ENCODE measurements around the gene TNIK. TPM values are rescaled to one million over a fixed set of nuclear protein-coding genes. Genes with fewer than 3 reads are reported as not detected.

Gene TNIK
- total and polyA plus RNA-seq, 8 donors = 2.1 to 40.2 (median 10.1) TPM

DNA sequence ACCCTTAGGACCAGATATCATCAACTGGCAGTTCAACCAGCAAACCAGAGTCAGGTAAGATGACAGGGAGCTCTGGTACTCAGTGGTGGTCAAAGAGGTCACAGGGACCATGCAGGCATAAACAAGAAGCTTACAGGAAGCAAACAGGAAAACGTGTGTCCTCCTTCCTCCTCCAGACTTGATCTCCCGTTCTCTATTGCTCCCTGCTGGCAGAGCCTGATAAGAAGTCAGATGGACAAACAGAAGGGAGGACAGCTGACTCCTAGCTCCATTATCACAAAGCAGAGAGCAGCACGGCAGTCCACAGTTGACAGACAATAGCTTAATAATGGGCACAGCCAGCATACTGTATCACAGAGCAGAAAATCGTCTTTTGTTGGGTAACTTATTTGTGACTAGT is 277.2 kb downstream of the TNIK start:
- TF ChIP-seq POLR2AphosphoS5 (IDR thresholded peaks at IDR 0.05) (no peak), EP300 (IDR thresholded peaks at IDR 0.05) (no peak), POLR2A (IDR thresholded peaks at IDR 0.05) (no peak), CTCF (IDR thresholded peaks at IDR 0.05) (peak in 1 of 7 experiments; percentile 35)
- Histone ChIP-seq H3K36me3 (no peaks in the 10 kb centered on the region), H3K27ac (no peak overlapping the region), H3K4me3 (no peak overlapping the region), H3K9me3 (no peaks in the 10 kb centered on the region), H3K4me1 (peaks cover 0 to 46% (median 16%) of the 10 kb centered on the region in 4 donors), H3K27me3 (no peaks in the 10 kb centered on the region)
- DNase-seq = peak in 1 of 2 donors; percentile 59
- 20 to 38% (median 32%) methylated on average over 4 of the region's 4 CpGs for WGBS, 5 donors
- intact Hi-C loops (cut with DNase I; ENCODE audit: low total_unique reads) = loop anchor here (10.0 kb wide), 1 partner anchor 382 kb away; no protein-coding TSS in a partner anchor

DNA sequence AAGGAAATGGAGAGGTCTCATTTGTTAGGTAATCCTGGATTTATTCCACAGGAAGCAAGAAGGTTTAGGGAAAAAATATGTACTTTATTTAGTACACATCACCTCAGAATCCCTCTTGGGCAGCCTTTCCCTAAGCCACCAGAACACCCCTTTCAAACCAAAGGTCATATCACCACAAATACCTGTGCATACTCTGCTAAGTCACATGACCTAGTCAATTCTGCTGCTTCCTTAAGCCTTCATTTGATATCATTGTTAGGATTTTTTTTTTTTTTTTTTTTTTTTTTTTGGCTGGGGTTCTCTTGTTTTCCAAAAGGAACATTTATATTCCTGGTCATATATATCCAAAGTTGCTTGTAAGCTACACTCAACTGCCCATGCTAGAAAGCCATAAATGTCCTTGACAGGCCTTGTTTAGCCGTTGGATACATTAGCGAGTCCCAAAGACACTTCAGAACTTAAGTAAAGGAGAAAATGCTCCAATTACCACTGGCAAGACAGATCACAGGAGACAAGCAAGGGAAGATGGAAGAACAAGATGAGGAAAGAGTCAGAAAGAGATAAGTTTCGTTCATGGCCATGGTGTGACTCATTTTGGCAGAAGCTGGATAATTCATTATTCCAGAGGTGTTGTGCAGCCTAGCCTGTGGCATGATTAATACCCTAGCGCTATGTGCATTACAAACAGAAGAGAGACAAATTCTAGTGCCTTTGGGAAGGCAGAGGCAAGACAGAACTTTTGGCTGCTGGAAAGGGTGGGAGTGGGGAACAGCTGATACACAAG is 278.1 kb downstream of the TNIK start:
- no peak for DNase-seq
- no peaks in the 10 kb centered on the region for H3K9me3 ChIP-seq
- peaks cover 0 to 37% (median 10%) of the 10 kb centered on the region in 4 donors for H3K4me1 ChIP-seq
- H3K27ac ChIP-seq = no peak overlapping the region
- no peak for TF ChIP-seq CTCF (IDR thresholded peaks at IDR 0.05)
- TF ChIP-seq EP300 (IDR thresholded peaks at IDR 0.05) = no peak
- no peak for TF ChIP-seq POLR2AphosphoS5 (IDR thresholded peaks at IDR 0.05)
- no peak for TF ChIP-seq POLR2A (IDR thresholded peaks at IDR 0.05)
- H3K27me3 ChIP-seq = no peaks in the 10 kb centered on the region
- H3K36me3 ChIP-seq = no peaks in the 10 kb centered on the region
- no peak overlapping the region for H3K4me3 ChIP-seq
- intact Hi-C loops (cut with DNase I; ENCODE audit: low total_unique reads) = loop anchor here (10.0 kb wide), 1 partner anchor 383 kb away; no protein-coding TSS in a partner anchor
- 74 to 89% (median 80%) methylated on average over 4 of the region's 4 CpGs for WGBS, 5 donors

- no peak for DNase-seq
- H3K27ac ChIP-seq = no peak overlapping the region
- peaks cover 0 to 4% (median 0%) of the 10 kb centered on the region in 4 donors for H3K36me3 ChIP-seq
- H3K9me3 ChIP-seq = no peaks in the 10 kb centered on the region
- TF ChIP-seq POLR2A (IDR thresholded peaks at IDR 0.05) (no peak), EP300 (IDR thresholded peaks at IDR 0.05) (no peak), CTCF (IDR thresholded peaks at IDR 0.05) (no peak), POLR2AphosphoS5 (IDR thresholded peaks at IDR 0.05) (no peak)
- H3K4me3 ChIP-seq = no peak overlapping the region
- H3K4me1 ChIP-seq = peaks cover 3 to 44% (median 25%) of the 10 kb centered on the region in 4 donors
- no peaks in the 10 kb centered on the region for H3K27me3 ChIP-seq
- intact Hi-C loops (cut with DNase I; ENCODE audit: low total_unique reads) = no loop called here
Measured at GRCh38 chr3:171178714-171179113, 281.5 kb downstream of the TNIK start.

DNA sequence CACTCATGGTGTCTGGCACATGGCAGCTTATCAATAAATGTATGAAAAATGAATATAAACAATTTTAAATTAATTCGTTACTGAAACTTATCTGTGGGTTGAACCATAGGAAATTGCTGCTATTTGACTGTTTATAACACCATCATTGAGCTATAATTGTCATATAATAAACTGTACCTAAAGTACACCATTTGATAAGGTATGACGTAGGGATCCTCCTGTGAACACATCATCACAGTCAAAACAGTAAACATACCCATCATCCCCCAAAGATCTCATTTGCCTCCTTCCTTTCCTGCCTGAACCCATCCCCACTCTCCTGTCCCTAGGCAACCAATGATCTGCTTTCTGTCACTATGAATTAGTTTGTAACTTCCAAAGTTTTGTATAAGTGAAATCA is 282.7 kb downstream of the TNIK start:
- intact Hi-C loops (cut with DNase I; ENCODE audit: low total_unique reads) = no loop called here
- H3K27me3 ChIP-seq = no peaks in the 10 kb centered on the region
- H3K4me1 ChIP-seq = peaks cover 3 to 36% (median 21%) of the 10 kb centered on the region in 4 donors
- 83 to 95% (median 90%) methylated on average over 2 of the region's 2 CpGs for WGBS, 5 donors
- H3K36me3 ChIP-seq = peaks cover 0 to 4% (median 0%) of the 10 kb centered on the region in 4 donors
- no peak overlapping the region for H3K27ac ChIP-seq
- DNase-seq = no peak
- no peak for TF ChIP-seq CTCF (IDR thresholded peaks at IDR 0.05)
- TF ChIP-seq POLR2A (IDR thresholded peaks at IDR 0.05) = no peak
- TF ChIP-seq EP300 (IDR thresholded peaks at IDR 0.05) = no peak
- no peak for TF ChIP-seq POLR2AphosphoS5 (IDR thresholded peaks at IDR 0.05)
- no peaks in the 10 kb centered on the region for H3K9me3 ChIP-seq
- H3K4me3 ChIP-seq = no peak overlapping the region

Measured in stomach (tissue), 9 donors.